RCC 7860 (cell line): ENCODE data around the gene RORC.

ENCODE experiments used
- DNase-seq: peaks from one replicate; pipeline ENCODE4 v3.0.0-alpha.2; 2015; ENCODE audit warnings: low spot score
- FAIRE-seq: peaks from 2 replicates; lab custom pipeline; 2012; peaks lifted over from hg19 to GRCh38; lab: Jason Lieb, UNC

Gene RORC

GRCh38 chr1:151849871-151850270 lies 18.3 kb upstream of the RORC start:
- DNase-seq: no peak
- FAIRE-seq: no peak

DNA sequence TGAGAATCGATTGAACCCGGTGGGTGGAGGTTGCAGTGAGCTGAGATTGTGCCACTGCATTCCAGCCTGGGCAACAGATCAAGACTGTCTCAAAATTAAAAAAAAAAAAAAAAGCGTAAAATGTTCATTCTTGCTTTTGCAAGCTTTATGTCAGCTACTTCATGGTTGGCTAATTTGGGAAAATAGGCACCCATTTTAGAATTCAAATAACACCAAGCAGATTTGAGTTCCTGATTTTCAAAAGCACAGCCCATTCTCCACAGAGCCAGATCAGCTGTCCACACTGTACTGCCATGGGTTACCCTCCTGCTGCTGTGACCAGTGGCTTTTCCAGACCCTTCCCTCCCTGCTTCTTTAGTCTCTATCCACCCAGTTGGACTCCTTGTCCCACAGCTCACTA lies 17.5 kb upstream of the RORC start:
- no peak for DNase-seq
- no peak for FAIRE-seq

DNA sequence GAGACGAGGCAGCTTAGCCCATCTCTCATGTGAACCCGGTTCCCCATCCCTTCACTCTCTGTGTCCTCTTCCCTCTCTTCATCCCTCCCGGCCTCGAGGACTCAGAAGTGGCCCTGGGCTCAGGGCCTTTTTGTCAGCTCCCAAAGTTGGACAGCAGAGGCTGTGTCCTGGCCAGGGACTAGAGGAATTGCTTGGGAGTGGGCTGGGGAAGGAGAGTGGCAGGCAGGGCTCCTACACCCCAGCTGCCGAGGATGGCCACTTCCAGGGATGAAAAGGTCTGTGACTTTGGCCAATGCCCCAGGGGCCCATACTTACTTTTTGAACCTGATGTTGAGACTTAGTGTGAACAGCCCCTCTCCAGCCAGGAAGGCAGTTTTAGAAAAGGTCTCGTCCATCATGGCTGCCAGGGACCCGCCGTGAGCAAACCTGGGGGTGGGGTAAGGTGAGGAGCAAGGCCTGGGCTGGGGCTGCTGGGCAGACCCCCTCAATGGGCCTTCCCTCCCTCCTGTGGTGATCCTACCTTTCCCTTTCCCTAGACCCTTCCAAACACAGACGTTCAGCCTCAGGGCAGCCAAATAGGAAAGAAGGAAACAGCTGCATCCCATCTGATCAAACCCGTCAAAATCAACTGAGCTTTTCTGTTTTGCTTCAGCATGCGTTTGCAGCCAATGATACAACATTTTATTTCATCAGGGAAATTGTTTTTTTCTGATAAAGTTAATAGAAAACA lies 16.4 kb upstream of the RORC start:
- FAIRE-seq: no peak
- DNase-seq: no peak

- no peak for DNase-seq
Observed at GRCh38 chr1:151846686-151847237, 15.2 kb upstream of the RORC start.

GRCh38 chr1:151846062-151846568 lies 14.5 kb upstream of the RORC start:
- FAIRE-seq: no peak
- DNase-seq: peak; percentile 78

More at GRCh38 chr1:151846686-151847237, 15.2 kb upstream of the RORC start:
- FAIRE-seq: no peak

DNA sequence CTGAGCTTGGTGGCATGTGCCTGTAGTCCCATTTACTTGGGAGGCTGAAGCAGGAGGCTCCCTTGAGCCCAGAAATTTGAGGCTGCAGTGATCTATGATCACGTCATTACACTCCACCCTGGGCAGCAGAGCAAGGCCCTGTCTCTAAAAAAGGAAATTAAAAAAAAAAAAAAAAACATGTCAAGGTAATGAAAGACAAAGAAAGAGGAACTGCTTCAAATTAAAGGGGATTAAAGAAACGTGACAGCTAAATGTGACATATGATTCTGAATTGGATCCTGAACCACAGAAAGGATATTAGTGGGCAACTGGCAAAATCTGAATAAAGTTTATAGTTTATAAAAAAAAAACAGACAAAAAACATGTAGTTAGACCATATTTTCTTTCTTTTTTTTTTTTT lies 11.8 kb upstream of the RORC start:
- DNase-seq (no peak), FAIRE-seq (no peak)

DNA sequence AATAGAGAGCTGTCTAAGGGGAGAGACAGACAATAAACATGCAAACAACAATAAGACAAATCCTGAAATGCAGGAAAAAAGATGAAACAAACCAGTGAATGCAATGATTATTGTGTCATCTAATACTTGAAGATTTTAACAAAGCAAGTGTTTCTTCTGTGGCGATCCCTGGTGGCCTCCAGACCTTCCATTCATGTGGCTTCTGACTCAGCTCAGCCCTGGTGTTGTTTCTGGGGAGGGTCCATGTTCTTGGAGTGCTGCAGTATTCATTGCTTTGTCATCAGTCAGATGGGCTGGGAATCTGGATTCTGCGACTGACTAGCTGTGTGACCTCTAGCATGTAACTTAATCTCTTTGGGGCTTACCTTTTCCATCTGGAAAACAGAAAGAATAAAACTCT lies 9.5 kb upstream of the RORC start:
- DNase-seq: no peak
- FAIRE-seq: no peak

DNA sequence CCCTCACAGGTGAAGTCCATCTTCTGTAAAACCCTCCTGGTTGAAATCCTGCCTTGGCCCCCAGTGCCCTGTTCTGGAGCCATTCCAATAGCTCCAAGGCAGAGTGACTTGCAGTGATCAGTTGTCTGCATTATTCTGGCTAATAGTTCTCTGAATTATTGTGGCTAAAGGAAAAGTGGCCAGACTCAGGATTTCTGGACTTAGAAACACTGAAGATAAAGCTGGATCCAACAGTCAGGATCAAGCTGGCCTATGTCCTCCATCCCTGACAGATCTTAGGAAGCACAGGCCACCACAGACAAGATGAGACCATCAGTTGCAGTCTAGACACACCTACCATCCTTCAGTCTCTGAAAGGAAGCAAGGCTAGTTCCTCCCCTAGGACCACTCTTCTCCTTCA lies 8.8 kb upstream of the RORC start:
- DNase-seq (no peak), FAIRE-seq (no peak)

DNA sequence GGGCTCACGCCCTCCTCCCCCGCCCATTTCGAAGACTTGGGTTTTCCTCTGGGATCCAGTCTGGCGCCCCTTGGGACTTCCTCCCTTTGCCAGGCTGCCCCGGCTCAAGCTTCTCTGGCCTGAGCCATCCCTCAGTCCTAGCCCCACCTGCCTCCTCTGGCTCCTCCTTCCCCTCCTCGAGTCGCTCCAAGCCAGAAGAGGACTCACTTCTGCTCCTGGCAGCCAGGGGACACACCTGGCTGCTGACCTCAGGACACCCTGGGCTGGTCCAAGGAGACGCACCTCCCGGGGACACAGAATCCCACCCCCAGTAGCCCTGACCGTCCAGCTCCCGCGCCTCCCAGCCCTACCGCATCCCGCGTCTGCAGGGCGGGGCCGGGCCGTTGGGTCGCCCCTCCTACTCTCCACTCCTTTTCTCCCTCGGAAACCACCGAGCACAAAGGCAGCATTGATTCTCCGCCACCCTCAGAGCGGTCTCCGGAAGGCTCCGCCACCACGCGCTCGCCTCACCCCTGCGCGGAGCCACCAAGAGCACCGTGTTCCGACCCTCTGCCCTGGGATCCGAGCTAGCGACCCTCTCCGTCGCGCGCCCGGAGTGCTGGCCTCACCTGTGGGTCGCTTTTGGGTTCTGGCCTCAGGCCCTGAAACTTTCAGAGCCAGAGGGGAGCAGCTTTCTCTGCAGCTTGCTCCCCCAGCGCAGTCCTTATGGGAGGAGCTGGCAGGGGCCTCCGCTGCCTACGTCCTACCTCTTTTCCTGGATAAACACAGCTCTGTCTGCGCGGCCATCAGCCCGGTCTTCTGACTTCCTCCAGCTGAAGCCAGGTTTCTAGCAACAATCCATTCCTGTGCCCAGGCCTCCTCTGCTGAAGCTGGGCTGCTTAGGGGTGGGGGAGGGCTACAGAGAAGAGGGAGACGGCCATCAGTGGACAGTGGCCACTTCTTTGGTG lies 8.1 kb upstream of the RORC start, which contains the start of gene C2CD4D:
Gene C2CD4D (minus strand): TSS at position 364 of the 947 bp plus-strand sequence. CDS start 831 bp downstream, outside the sequence.
- DNase-seq (no peak), FAIRE-seq (no peak)

DNA sequence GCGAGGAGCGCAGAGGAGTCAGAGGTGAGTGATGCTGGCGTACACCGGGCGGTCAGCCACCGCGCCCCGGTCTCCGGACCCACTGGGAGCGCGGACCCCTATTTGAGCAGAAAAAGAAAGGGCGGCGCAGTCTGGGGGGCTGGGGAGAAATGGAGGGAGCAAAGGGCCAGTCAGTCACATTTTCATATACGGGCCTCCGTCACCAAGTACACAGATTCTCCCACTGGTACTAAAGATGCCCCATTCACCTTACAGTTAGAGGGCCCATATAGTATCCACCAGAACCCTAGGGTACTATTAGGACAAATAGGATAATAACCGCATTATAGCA lies 7.4 kb upstream of the RORC start:
- no peak for FAIRE-seq

DNA sequence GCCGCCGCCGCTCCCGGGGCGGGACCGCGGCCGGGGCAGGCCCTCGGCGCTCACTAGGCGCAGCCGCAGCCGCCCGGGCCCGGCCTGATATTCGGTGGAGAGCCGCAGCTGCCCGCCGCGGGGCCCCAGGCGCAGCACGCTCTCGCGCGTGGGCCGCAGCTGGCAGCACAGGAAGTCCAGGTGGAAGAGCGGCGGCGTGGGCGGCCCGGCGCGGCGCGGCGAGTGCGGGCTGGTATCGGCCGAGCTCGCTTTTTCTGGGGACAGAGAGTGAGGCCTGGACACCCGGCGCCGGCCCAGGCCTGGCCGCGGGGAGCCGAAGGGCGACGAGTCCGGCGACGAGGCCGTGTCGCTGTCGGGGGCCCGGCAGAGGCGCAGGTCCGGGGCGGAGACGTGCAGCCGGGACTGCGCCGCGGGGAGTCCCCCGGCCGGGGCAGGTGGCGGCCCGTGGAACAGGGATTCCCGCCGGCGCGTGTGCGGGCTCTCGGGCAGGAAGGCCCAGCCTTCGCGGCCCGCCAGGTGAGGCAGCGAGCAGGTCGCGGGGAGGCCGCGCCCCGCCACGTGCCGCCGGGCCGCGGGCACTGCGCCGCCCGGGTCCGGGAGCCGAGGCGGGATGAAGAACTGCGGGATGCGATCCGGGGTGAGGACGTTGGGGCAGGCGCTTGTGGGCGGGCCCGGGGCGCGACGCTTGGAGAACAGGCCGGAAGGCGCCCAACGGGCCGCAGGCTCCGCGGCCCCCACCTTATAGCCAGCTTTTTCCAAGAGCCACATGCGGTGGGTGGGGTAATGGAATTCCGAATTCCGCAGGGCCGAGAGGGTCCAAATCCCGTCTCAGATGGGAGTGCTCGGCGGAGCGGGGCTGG lies 6.8 kb upstream of the RORC start:
- FAIRE-seq (no peak), DNase-seq (no peak)

More for the DNA sequence above, 7.4 kb upstream of the RORC start:
- DNase-seq: no peak

- no peak for FAIRE-seq
- no peak for DNase-seq
Observed at GRCh38 chr1:151837884-151838221, 6.3 kb upstream of the RORC start.

- no peak for FAIRE-seq
- no peak for DNase-seq
Observed at GRCh38 chr1:151837197-151837596, 5.6 kb upstream of the RORC start.

DNA sequence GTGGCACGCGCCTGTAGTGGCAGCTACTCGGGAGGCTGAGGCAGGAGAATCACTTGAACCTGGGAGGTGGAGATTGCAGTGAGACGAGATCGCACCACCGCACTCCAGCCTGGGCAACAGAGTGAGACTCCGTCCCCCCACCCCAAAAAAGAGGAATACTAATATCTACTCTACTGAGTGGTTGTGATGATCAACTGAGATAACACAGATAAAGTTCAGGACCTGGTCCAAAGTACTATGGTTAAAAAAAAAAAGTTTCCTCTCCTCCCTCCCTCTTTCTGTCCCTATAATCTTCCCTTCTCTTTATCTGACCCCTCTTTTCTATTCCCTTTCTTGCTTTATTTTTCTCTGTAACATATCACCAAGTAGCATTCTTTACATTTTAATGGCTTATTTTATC lies 4.0 kb upstream of the RORC start:
- FAIRE-seq (no peak), DNase-seq (no peak)

GRCh38 chr1:151834239-151834638 lies 2.6 kb upstream of the RORC start:
- FAIRE-seq (no peak), DNase-seq (no peak)

DNA sequence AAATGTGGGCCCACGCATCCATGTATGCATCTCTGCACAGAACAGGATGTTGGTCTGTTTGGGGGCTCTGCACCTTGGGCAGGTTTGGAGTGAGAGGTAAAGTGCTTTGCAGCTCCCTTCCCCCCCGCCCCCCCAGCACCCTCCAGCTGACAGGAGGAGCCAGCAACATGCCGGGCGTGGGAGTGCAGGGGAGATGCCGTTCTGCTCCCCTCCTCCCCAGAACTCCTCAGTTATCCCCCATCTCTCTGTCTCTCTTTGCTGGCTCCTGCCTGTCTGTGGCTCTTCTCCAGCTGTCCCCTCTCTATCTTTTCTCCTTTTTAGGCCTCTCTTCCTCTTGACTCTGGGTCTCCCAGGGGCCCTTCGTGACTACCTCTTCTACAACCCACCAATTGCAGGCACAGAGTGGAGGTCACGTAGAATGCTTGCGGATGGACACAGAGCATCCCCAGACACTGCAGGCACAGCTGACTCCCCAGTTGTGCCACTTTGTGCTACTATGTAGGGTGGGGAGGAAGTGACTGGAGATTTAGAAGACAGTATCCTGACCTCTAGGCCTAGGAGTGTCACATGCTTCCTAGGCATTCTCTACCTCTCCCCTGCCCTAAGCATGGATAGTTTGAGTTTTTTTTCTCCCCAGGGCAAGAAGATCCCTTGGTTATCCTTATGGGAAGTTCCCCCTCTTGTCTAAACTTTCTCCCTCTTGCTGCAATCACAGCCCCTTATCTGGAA lies 1.7 kb upstream of the RORC start:
- FAIRE-seq: no peak

GRCh38 chr1:151832318-151832980 lies 847 bp upstream of the RORC start:
- no peak for FAIRE-seq
- DNase-seq: no peak

More for the DNA sequence above, 1.7 kb upstream of the RORC start:
- no peak for DNase-seq

- FAIRE-seq (no peak), DNase-seq (no peak)
Observed at GRCh38 chr1:151831256-151831591, 378 bp downstream of the RORC start.

DNA sequence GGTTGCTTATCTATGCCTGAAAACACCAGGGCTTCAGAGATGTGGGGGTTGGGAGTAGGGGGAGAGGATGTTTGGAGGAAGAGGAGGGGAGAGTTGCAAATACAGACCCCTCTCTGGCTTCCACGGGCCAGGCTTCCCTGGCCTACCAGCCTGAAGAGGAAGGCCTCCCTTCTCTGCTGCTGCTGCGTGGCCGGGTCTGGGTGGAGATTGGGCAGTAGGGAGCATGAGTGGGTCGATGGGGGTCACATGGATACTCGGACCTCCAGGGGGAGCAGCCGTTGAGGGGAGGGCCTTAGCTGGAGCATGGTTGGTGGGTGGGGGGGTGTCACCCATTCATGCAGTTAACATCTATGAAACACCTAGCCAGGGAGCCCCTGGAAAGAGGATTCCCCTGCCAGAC lies 1.5 kb downstream of the RORC start:
- FAIRE-seq: no peak

More for the DNA sequence above, 1.5 kb downstream of the RORC start:
- no peak for DNase-seq
